K562 (cell line): ENCODE measurements around the gene SLC2A10. TPM values are rescaled to one million over a fixed set of nuclear protein-coding genes. Genes with fewer than 3 reads are reported as not detected.
A peak's percentile ranks its signal among the peaks of the same experiment; 100 is the strongest.

Experiments used
- CBX3 ChIP-seq, 2 experiments: IDR thresholded peaks; 1 replicate in 1 of 2; 2 replicates in 1 of 2; pipeline ENCODE4 v1.6.1; 2012; ENCODE audit warnings: inconsistent platforms in 2 of 2, low read length in 2 of 2, borderline replicate concordance in 1 of 2, control low read depth in 1 of 2
- DEAF1 ChIP-seq: fragments of 450-650 bp; formaldehyde crosslinking; IDR thresholded peaks from 2 replicates; pipeline ENCODE4 v1.4.0; 2020; ENCODE audit warnings: mild to moderate bottlenecking, moderate library complexity
- EP300 ChIP-seq: IDR thresholded peaks from 2 replicates; pipeline ENCODE4 v1.6.1; 2012; ENCODE audit warnings: low read length, improper control_type of control experiment
- MAFF ChIP-seq: IDR thresholded peaks from 2 replicates; pipeline ENCODE4 v1.6.1; 2012; ENCODE audit warnings: low read length, improper control_type of control experiment
- NCOR1 ChIP-seq: fragments of 450-650 bp; IDR thresholded peaks from 2 replicates; pipeline ENCODE4 v1.6.1; 2016; ENCODE audit warnings: mild to moderate bottlenecking, moderate library complexity
- PHF20 ChIP-seq: fragments of 450-650 bp; IDR thresholded peaks from 2 replicates; pipeline ENCODE4 v1.6.1; 2018; ENCODE audit not compliant: partially characterized antibody
- SAFB2 ChIP-seq: fragments of 200-400 bp; formaldehyde crosslinking; IDR thresholded peaks from 2 replicates; pipeline ENCODE4 v1.6.1; 2018; ENCODE audit warnings: borderline replicate concordance, low read length, low read depth, moderate library complexity; ENCODE audit not compliant: severe bottlenecking
- SMARCA5 ChIP-seq: fragments of 450-650 bp; IDR thresholded peaks from 2 replicates; pipeline ENCODE4 v1.6.1; 2016
- SMARCE1 ChIP-seq: fragments of 450-650 bp; IDR thresholded peaks from 2 replicates; pipeline ENCODE4 v1.7.1; 2016; ENCODE audit warnings: mild to moderate bottlenecking
- STAG1 ChIP-seq: sonication (generic); formaldehyde crosslinking; IDR thresholded peaks from 2 replicates; pipeline ENCODE4 v1.5.0; 2020; ENCODE audit warnings: missing genetic modification reagents, borderline replicate concordance
- TAF7 ChIP-seq: fragments of 450-650 bp; IDR thresholded peaks from 2 replicates; pipeline ENCODE4 v1.6.1; 2016; ENCODE audit warnings: missing genetic modification characterization, missing compliant biosample characterization
- ZNF407 ChIP-seq: fragments of 450-650 bp; IDR thresholded peaks from 2 replicates; pipeline ENCODE4 v1.6.1; 2016; ENCODE audit warnings: low read depth
- ZNF57 ChIP-seq: fragments of 450-650 bp; formaldehyde crosslinking; IDR thresholded peaks from 2 replicates; pipeline ENCODE4 v1.4.0; 2020; ENCODE audit warnings: mild to moderate bottlenecking, moderate library complexity
- ZNF584 ChIP-seq: fragments of 200-800 bp; sonication (Bioruptor generic); IDR thresholded peaks from 2 replicates; pipeline ENCODE4 v1.6.1; 2016; ENCODE audit warnings: low read depth, mild to moderate bottlenecking, missing genetic modification characterization, missing compliant biosample characterization
- polyA plus RNA-seq, 8 experiments: library from polyadenylated mRNA; depleted of rRNA in 4 of 8; stranded (reverse) in 5 of 8; unstranded in 3 of 8; fragments of >200 nt; fragmentation: Nextera tagmentation in 2 of 8; fragmentation: Illumina TruSeq in 1 of 8; extraction: Ambion mirVana in 2 of 8; extraction: Trizol in 1 of 8; gene quantifications; 2 replicates each; pipeline versions ENCODE4 v1.2.1 to v1.2.3, GENCODE V29; 2011 to 2014; ENCODE audit warnings: inconsistent platforms in 1 of 8, missing spikeins in 1 of 8
- total RNA-seq, 7 experiments: library from RNA; depleted of rRNA in 6 of 7; stranded (reverse); fragments of >200 nt in 6 of 7; fragmentation: Illumina TruSeq in 2 of 7; extraction: Trizol in 2 of 7; gene quantifications; 2 replicates each; pipeline versions ENCODE4 v1.2.1 to v1.2.3, GENCODE V29; 2011 to 2021; ENCODE audit warnings: low replicate concordance in 1 of 7
- TF ChIP-seq, protein P1 (sequence below): fragments of 250-450 bp; sonication (Bioruptor Pico); IDR thresholded peaks from 2 replicates; pipeline ENCODE4 v1.8.0; 2022; ENCODE audit warnings: moderate library complexity, mild to moderate bottlenecking, inconsistent platforms

Gene SLC2A10
- total and polyA plus RNA-seq, 9 of the 15 experiments (the other 6 are each of a cell fraction or from before 2014, with no cell fraction given): 0.01 to 1.8 (median 0.10) TPM

DNA sequence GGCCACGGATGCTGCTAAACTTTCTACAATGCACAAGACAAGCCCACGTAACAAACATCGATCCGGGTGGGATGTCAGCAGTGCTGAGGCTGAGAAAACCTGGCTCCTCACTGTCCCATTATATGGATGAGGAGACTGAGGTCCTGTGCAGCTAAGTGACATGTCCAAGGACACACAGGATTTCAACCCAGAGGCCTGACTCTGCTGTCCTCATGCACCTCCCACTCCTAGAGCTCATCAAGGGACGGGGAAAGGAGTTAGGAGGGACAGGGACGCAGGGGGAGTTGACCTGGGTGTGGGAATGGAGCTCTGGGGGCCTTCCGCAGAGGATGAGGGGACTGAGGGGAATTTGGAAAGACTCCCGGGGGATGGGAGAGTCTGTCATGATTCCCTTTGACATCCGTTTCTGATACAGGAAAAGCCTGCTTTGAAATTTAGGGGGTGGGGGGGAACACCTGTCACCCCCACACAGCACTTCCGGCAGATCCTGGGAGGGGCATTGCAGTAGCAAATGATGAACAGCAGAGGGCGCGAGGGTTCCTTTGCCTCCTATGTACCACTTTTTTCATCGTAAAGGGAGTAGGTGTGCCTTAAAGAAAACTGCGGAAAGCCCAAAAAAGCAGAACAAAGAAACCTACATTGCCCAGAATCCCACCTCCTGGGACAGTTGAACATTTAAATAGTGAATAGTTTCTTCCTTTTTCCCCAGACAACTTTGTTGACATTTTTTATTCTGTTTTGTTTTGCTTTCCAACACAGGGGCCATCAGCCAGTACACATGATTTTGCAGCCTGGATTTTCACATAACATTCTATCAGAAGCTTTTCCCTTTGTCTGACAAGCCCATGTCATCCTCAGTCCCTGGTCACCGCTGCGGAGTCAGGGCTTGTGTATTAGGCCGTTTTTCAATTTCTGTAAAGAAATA is 48.6 kb downstream of the SLC2A10 start (continued):
- TF ChIP-seq ZNF584 (CRISPR knock-in tag): no peak
- TF ChIP-seq SMARCE1: no peak
- no peak for TF ChIP-seq ZNF57 (CRISPR knock-in tag)
- peak; percentile 62; the same call in 1 of the 2 replicates for TF ChIP-seq SMARCA5
- 0 out of 3 replicates have a peak, but pooled peaks of 1 of the 2 experiments have one; percentile 35 for TF ChIP-seq CBX3 (IDR thresholded peaks at IDR 0.05; ENCODE audit: borderline replicate concordance in 1 of 2, low read length in 2 of 2)
- no peak for TF ChIP-seq EP300
- TF ChIP-seq PHF20: no peak
- peak; percentile 19; the same call in 1 of the 2 replicates for TF ChIP-seq STAG1
- TF ChIP-seq, protein P1, sequence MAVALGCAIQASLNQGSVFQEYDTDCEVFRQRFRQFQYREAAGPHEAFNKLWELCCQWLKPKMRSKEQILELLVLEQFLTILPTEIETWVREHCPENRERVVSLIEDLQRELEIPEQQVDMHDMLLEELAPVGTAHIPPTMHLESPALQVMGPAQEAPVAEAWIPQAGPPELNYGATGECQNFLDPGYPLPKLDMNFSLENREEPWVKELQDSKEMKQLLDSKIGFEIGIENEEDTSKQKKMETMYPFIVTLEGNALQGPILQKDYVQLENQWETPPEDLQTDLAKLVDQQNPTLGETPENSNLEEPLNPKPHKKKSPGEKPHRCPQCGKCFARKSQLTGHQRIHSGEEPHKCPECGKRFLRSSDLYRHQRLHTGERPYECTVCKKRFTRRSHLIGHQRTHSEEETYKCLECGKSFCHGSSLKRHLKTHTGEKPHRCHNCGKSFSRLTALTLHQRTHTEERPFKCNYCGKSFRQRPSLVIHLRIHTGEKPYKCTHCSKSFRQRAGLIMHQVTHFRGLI: no peak
- TF ChIP-seq ZNF407: no peak
- no peak for TF ChIP-seq DEAF1 (CRISPR knock-in tag)
- TF ChIP-seq NCOR1: no peak
- TF ChIP-seq SAFB2: no peak
- TF ChIP-seq TAF7 (tag): no peak
- TF ChIP-seq MAFF: no peak
